Activated CD8-positive, alpha-beta memory T cell treated with anti-CD3 and anti-CD28 coated beads for 48 hours (primary cell): ENCODE measurements around the gene PSTPIP1.

Source experiments
- DNase-seq, 3 experiments: peaks; one replicate each; pipeline ENCODE4 v3.0.0-alpha.2; 2020; ENCODE audit warnings: low read depth in 2 of 3, low spot score in 2 of 3

PSTPIP1 gene

DNA sequence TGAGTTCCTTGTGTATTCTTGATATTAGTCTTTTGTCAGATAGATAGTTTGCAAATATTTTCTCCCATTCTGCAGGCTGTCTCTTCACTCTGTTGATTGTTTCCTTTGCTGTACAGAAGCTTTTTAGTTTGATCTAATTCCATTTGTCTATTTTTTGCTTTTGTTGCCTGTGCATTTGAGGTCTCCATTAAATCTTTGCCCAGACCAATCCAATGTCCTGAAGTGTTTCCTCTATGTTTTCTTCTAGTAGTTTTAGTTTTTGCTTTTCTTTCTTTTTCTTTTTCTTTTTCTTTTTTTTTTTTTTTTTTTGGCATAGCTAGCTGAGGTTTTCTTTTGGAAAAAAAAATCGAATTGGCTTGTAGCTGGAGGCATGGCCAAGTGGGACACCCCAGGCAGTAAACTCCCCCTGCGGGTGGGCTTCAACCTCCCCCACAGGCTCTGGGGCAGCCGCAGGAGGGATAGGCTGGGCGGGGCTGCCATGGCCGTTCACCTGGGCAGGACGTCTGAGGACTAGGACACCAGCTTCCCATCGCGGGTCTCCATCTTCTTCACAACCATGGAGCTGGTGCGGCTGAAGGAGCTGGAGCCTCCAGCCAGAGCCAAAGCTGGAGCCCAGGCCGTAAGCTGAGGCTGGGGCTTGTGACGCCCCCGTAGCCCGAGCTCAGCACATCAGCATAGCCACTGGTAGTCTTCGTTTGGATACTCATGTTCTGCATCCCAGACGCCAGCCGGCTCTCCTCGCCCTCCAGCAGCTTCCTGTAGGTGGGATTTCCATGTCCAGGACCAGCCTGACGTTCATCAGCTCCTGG lies 16.2 kb upstream of the PSTPIP1 start:
- no peak for DNase-seq

DNA sequence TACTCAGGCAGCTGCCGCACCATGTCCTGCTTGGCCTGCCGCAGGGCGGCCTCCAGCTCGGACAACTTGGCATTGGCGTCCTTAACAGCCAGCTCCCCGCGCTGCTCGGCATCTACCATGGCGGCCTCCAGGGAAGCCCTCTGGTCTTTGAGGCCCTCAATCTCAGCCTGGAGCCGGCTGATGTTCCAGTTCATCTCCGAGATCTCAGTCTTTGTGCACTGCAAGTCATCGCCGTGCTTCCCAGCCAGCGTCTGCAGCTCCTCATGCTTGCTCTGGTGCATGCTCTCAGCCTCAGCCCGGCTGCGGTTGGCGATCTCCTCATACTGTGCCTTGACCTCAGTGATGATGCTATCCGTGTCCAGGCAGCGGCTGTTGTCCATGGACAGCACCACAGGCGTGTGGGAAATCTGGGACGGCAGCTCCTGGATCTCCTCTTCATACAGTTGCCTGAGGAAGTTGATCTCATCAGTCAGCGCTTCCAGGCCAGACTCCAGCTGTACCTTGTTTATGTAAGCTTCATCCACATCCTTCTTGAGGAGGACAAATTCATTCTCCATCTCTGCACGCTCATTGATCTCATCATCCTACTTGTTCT lies 15.5 kb upstream of the PSTPIP1 start:
- DNase-seq = no peak

DNA sequence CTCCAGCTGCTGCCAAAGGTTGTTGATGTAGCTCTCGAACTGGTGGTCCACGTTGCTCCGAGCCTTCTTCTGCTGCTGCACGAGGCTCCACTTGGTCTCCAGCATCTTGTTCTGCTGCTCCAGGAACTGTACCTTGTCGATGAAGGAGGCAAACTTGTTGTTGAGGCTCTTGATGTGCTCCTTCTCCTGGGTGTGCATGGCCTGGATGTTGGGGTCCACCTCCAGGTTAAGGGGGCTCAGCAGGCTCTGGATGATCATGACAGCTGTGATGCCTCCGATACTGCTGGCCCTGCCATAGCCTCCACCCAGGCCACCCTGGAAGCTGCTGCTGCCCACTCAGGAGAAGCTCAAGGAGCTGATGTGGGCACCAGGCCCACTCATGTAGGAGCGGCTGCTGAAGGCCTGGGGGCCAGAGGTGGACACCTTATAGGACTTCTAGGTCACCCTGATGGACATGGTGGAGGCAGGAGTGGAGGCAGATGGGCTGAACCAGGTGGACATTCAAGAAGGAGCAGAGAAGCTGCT lies 14.9 kb upstream of the PSTPIP1 start:
- no peak for DNase-seq

DNA sequence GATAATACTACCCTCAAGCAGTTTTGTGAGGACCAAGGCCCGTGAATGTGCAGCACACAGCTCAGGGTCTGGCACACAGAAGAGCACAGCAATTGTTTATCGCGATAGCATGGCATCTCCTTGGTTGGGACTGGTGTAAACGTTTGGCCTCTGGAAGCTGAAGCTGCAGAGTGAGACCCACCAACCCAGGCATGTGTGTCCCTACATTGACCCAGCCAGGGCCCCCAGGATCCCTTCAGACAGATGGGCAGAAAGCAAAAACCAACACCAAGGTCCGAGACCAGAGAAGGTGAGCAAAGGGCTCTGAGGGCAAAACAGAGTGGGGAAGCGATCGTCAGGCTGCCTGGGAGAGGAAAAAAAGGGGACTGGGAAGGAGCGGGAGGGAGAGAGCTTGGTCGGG lies 12.6 kb upstream of the PSTPIP1 start:
- DNase-seq = no peak

DNA sequence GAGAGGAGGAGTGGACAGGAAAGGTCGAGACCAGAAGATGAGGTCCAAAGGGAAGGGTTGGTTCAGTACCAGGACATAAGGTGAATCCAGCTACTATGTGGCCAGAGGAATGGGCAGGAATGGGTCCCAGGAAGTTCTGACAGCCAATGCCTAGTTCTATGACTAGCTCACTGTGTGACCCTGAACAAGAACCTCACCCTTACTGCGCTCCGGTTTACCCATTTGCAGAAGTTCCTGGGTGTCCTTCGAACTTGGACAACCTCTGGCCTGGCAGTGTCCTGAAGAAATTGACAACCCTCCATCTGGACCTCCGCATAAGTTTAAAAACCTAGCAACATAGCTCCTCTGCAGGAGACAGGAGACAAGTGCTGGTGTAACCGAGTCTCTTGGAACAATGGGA lies 12.2 kb upstream of the PSTPIP1 start:
- DNase-seq = no peak

DNA sequence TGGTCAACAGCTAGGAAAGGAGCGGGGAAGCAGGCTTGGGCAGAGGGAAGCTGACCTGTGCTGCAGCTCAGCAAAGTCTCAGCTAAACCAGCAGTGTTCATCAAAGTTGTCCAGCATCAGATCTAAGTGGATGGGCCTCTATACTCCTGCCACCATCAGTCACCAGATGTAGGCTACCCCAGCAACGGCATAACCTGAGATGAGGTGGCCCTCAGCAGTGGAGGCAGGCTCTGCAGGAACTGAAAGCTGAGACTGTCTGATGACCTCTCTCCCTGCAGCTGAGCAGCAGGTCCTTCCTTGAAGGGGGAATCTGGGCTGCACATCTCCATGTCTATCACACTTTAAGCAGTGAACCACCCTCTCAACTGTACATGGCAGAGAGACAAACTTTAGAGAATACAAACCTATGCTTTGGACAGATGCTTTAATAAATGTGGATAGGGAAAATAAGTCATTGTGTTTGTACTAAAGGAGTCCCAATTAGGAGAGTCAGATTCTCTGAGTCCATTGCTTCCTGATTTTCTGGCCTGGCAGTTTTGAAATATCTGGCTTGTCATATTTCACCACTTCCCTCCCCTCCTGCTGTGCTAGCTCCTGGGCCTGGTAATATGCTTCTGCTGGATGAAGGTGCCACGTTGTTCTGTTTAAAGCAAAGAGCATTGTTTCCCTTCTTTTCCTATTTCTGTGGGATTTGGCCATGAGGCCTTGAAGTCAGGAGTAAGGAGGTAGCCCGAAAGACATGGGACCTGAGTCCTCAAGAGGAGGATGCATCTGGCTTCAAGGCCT lies 11.1 kb upstream of the PSTPIP1 start:
- no peak for DNase-seq

DNA sequence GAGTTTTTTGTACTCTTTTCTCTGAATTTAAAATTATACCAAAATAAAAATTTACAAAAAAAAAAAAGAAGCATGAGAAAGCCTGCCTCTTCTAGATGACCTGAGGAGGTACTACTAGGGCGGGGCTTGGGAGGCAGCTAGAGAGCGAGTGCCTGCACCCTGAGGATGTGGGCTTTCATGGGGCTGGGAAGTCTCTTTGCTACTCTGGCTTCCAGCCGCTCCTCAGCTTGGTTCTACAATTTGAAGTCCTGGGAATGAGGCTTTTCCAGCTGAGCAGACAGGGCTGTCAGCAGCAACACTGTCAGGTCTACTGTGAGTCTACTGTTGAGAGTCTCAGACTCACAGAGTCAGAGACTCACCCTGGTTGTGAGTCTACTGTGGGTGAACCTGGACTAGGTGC lies 8.2 kb upstream of the PSTPIP1 start:
- DNase-seq = no peak

DNA sequence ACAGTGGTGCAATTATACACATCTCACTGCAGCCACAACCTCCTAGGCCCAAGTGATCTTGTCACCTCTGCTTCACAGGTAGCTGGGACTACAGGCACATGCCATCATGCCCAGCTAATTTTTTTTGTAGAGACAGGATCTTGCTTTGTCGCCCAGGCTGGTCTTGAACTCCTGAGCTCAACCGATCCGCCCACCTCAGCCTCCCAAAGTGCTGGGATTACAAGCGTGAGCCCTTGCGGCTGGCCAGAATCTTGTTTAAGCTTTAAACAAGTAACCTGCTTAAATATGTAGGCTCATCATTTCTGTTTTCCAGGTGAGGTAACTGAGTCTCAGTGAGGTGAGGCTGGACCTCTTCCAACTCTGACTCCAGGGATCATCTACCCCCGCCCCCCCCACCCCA lies 7.7 kb upstream of the PSTPIP1 start:
- no peak for DNase-seq

DNA sequence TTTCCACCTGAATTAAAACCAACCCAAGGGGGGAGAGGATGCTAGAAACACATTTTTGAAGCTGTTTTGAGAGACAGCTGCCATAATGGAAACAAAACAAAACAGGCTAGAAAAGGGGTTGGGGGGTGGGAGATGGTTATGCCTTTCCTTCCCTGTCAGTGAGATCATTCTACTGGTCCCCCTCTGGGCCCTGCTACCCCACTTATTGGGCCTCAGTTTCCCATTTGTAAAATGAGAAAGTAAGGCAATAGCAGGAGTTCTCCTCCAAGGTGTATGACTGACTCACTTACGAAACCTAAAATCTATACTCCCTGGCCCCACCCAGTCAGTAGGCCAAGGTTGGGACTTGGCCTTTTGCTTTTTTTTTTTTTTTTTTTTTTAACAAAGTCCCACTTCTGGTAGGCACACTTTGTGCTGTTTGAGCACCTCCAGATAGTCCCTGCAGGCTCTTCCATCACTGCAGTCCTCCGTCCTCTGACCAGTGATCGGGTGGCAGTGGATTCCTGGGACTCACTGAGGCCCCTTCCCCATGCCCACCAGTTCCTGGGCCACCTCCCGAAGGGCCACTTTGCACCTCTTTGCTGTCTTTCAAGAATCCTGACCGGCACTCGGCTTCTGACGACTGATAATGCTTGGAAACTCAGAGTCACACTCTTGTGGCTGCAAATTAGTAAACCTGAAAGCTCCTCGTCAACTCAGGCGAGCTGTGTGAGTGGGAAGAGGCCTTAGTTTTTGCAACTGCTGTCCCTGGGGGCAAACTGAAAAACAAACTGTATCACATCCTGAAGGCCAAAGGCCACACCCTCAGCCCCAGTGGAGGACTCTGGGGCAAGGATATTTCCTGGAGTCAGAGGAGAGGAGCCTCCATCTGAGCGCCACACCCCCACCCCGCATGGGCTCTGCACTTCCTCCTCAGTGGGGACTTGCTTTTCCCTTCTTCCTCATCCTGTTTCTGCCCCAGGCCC lies 6.7 kb upstream of the PSTPIP1 start:
- DNase-seq = no peak

DNA sequence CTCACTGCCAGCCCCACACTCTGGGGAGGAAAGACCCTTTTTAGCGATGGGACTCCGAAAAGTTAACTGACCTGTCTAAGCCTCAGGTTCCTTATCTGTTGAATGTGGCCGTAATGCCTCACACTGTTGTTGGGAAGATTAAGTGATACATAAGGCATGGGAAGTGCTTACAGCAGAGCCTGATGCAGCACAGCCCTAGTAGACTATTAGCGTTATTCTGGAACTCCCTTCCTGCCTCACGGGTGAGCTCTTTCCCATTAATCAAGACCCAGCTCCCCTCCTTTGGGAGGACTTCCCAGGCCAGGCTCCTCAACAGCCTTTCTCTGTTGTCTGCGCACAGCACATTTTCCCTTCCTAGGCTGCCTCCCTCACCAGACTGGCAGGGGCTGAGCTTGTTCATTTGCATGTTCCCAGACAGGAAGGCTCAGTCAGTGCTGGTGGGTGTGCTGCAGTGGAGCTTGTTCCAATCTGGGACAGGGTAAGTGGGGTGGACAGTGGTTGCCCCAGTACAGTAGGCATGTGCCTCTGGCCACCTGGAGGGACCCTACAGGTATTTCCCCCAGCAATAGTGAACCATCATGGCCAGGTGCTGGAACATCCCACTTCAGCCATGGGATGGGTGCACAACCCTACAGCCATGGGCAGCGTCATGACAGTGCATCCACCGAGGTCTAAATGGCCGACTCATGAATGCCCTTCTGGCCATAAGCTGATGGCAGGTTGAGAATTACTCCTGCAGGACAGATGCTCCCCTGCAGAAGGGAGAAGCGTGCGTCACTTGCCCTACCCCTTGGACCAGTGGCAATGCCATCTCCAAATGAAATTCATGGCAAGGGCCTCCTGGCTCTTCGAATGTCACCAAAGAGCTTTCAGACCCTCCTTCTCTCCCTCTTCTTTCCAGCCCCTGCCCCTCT lies 5.8 kb upstream of the PSTPIP1 start:
- DNase-seq = no peak

DNA sequence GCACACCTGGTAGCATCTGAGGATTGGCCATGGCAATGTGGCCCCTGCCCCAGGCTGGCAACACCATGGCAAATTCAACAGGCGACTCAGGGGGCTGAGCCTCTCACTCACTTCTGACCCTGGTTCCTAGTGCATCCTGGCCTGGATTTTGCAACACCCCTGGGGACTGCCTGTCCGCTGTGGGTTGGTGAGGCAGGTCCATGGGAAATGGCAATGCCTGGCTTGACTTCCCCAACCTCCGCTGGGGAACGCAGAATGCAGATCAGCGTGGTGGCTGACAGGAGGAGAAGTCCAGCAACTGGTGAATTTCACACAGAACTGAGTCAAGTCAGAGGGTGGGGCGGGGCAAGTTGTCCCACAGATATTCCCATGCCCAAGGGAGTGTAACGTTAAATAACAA lies 3.9 kb upstream of the PSTPIP1 start:
- DNase-seq = no peak

DNA sequence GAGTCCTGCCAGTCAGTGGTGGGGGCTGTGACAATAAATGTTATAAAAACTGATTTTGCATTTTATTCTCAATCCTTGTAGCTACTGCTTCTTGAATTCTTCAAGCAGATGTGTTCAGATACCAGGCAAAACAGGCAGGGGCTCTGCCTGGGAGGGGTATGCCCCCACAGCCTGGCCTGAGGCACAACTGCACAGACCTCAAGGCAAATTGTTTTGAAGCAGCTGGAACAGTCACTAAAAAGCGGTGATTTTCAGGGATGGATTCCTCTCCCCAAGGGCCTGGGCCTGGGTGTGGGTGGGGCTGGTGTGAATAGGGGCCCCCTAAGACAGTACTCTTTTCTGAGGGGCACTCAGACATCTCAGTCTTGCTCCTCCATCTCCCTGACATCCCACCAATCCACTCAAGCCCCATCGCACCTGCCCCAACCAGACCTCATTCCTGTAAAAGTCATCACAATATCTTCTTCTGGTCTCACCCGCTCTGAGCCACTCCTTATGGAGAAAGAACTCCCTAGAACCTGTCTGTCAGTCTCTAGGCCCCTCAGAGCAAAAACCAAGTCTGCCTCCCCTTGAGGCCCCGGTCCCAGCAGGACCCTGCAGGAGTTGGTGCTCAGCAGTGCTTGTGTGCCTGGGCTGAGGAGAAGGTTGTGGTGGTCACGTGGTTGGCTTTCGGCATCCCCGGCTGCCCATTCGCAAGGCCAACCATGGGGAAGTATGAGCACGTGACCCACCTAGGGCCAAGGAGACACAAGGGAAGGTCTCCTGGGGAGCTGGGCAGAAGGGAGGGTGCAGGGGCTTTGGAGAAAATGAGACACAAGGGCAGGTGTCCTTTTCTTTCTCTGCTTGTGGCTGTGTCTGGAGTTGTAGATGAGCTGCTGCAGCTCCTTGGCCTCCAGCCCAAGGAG lies 2.9 kb upstream of the PSTPIP1 start:
- no peak for DNase-seq

DNA sequence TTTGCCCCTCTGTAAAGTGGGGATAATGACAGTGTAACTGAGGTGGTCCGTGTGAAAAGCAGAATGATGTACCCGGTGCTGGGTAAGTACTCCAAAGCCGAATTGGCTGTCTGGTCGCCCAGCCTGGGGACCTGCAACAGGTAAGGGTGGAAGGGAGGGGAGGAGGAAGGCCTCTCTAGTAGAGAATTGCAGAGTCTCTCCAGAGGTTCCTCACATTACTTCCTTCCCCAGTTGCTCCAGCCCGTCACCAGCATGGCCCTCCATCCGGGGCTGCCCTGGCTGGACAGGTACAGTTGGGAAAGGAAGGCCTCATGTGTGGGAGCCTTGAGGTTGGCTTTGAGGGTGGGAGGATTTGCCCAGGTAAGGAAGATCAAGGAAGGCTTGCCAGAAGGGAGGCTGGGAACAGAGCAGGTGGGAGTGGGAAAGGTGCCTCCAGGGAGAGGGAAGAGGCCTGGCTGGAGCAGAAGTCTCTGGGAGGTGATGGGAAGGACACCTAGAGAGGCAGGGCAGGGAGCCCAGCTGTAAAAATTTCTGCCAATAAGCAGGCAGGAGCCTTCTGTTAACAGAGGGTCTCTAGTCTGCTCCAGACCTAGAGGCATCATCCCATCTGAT lies 1.7 kb upstream of the PSTPIP1 start:
- no peak for DNase-seq

DNA sequence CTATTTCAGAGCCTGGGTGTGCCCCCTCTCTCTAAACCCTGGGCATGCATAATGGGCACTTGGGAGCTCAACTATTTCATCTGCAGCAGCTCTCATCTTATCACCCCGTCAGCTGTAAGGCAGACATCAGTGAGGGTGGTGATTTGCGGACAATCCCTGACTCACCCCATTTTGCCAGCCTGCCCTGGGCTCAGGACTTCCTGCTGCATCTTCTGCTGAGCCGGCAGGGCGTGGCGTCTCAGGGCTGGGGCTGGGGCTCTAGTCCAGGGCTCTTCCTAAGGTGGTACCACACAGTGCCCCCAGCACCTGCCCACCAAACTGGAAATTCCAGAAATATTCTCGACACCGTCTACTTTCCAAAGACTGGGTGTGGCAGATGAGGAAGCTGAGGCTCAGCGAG lies 925 bp upstream of the PSTPIP1 start:
- no peak for DNase-seq

DNA sequence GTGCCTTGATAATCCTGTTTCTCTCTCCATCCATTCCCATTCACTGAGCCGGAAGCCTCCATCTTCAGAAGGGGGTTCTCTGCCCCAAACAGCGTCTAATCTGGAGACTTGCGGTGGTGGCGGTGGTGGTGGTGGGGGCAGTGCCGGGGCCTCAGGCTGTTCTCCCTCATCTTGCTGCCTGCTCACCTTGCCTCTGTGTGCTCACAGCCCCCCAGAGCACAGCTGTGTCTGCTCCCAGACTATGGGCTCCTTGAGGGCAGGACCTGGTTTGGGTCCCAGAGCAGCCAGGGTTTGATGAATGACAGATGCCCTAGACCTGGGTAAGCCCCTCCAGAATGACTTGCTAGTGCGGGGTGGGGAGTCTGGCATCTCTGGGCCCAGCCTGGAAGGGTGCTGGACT lies 430 bp upstream of the PSTPIP1 start:
- DNase-seq = no peak

DNA sequence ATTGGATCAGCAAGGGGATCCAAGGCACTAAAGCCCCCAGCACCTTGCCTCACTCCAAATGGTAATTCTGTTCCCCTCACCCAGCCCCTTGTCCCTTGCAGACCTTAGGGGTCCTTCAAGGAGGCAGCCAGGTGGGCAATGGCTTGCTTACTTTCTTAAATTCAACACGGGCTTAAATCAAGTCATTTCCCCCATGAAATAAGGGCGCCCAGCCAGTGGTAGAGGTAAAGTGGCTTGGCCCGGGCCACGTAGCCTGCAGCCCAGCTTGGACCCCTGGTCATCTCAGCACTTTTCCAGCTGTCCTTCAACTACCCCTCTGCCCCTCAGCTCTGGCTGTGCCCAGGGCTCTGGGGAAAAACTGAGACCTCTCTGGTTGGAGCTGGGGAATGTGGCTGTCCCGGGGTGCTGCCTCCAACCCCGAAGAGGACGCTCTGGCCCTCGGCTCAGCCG lies 1.2 kb downstream of the PSTPIP1 start:
- DNase-seq = no peak

DNA sequence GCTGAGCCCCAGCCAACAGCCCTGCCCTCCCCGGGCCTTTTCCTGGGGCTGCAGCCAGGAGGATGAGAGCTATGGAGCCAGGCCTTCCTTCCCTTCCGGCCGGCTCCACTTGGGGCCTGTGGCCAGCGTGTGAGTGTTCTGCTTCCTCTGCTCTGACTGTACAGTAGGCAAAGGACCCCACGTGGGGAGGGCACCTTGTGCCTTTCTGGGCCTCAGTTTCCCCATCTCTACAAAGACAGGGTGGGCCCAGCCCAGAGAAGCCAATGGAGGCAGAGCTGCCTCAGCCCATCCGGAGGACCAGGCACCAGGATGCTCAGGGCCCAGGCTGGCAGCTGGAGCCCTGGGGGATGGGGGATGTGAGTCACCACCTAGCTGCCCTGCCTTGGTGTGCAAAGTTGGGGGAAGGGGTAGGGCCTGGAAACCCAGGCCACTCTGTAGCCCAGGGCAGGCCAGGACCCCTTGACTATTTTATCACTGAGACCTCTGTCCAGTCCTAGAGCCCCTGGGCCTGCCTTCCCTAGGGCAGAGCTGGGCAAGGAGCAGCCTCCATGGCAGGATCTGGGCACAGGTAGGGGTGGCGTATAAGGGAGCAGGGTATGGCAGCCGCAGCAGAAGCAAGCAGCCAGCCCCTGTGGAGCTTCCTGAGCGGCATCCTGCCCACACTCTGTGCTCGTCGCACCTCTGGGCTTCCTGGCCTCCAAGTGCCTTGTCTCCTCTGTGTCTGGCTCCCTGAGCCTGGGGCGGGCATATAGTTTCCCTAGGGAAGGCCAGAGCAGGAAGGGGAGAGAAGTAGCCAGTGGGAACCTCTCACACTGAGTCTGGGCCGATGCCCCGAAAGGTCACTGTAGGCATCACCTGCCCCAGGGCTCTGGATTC lies 1.8 kb downstream of the PSTPIP1 start:
- no peak for DNase-seq
